Measurements from ENCODE around the gene GALNT2. TPM values are rescaled to one million over a fixed set of nuclear protein-coding genes. Genes with fewer than 3 reads are reported as not detected.

GALNT2 gene
- 122 and 242 TPM in 2 replicates for total RNA-seq

DNA sequence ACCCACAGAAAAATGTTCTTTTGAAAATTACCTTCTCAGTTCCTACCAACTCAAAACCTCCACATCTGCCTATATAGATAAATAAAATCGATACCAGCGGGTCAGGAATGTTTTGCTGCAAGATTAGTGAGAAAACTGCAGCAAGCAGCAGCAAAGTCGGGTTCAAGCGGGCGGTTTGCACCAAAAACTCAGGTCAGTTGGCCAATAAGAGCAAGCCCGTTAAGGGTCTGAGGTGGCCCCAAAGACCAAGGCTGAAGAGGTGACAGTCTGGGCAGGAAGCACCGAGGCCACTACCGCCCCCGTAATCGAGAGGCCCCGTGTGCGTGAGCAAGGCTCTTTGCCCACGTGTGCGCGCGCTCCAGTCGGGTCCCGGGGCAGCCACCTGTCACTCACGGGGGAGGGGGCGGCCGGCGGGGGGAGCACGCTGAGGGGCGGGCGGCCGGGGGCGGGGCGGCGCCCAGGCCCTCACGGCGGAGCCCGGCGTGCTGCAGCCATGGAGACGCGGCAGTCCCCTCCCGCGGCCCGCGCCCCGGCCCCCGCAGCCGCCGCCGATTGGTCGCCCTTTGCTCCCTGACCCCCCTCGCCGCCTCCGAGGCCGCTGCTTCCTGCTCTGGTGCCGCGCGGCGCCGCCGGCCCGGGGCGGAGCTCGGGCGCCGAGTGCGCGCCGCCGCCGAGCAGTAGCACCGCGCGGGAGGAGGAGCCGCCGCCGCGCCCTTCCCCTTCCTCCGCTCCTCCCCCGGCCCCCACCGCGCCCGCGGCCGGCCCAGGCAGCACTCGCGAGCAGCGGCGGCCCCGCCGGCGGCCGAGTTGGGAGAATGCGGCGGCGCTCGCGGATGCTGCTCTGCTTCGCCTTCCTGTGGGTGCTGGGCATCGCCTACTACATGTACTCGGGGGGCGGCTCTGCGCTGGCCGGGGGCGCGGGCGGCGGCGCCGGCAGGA lies at the start of gene GALNT2:
Gene GALNT2, plus strand, starts transcription at position 773 of the 939 bp plus-strand sequence. Its CDS starts 43 bp downstream, at position 816.

